A673 (cell line): ENCODE measurements around the gene KIF26B. TPM values are rescaled to one million over a fixed set of nuclear protein-coding genes. Genes with fewer than 3 reads are reported as not detected.
"Not testable (repeated sequence)": the region's sequence is repeated elsewhere in the genome, so short reads cannot be mapped to it uniquely, and the experiment has no call there.

Experiments
- BruUV-seq: library from RNA; stranded (reverse); fragments of 400-500 nt; replicated peaks from 2 replicates; lab custom pipeline; 2021; lab: Mats Ljungman, UMichigan
- CTCF ChIA-PET: fragments of 300-600 bp; sonication (Branson Sonifier 250); formaldehyde crosslinking; loops from one replicate; lab custom pipeline; 2022; ENCODE audit warnings: antibody characterized with exemption; lab: Charles Lee
- POLR2A ChIA-PET: fragments of 300-600 bp; sonication (Branson Sonifier 250); formaldehyde crosslinking; loops from one replicate; lab custom pipeline; 2022; ENCODE audit warnings: antibody characterized with exemption; ENCODE audit not compliant: low non-redundant PET; lab: Charles Lee
- DNase-seq: peaks from one replicate; pipeline ENCODE4 v3.0.0-alpha.2; 2015; ENCODE audit warnings: low spot score
- H3K27ac ChIP-seq: fragments of 200-600 bp; sonication (generic); 2 replicates; pipeline ENCODE4 v1.5.1; 2016; ENCODE audit warnings: mixed run types, low read depth, mild to moderate bottlenecking, mixed read lengths, antibody characterized with exemption, low read length; ENCODE audit not compliant: poor library complexity, severe bottlenecking
- H3K27me3 ChIP-seq: fragments of 200-600 bp; sonication (generic); replicated peaks from 2 replicates; pipeline ENCODE4 v1.6.1; 2017; ENCODE audit warnings: mixed run types, low read depth, mild to moderate bottlenecking, mixed read lengths, antibody characterized with exemption, low read length; ENCODE audit not compliant: insufficient read depth, poor library complexity
- H3K36me3 ChIP-seq: fragments of 200-600 bp; sonication (generic); 2 replicates; pipeline ENCODE4 v1.6.1; 2016; ENCODE audit warnings: mixed run types, mild to moderate bottlenecking, mixed read lengths, antibody characterized with exemption, low read length; ENCODE audit not compliant: insufficient read depth, poor library complexity, severe bottlenecking
- H3K4me1 ChIP-seq: fragments of 200-600 bp; sonication (generic); 2 replicates; pipeline ENCODE4 v1.6.1; 2017; ENCODE audit warnings: mixed run types, mild to moderate bottlenecking, mixed read lengths, antibody characterized with exemption, low read length; ENCODE audit not compliant: insufficient read depth, poor library complexity, severe bottlenecking
- H3K4me3 ChIP-seq: fragments of 200-600 bp; sonication (generic); 2 replicates; pipeline ENCODE4 v1.5.1; 2016; ENCODE audit warnings: low read depth, mixed run types, mild to moderate bottlenecking, mixed read lengths, low read length; ENCODE audit not compliant: poor library complexity, severe bottlenecking
- H3K9me3 ChIP-seq: fragments of 200-600 bp; sonication (generic); 2 replicates; pipeline ENCODE4 v1.6.1; 2016; ENCODE audit warnings: mixed run types, low read depth, mild to moderate bottlenecking, mixed read lengths, antibody characterized with exemption, low read length; ENCODE audit not compliant: poor library complexity, severe bottlenecking
- EZH2 ChIP-seq: fragments of 200-600 bp; sonication (generic); IDR thresholded peaks from 2 replicates; pipeline ENCODE4 v1.6.1; 2017; ENCODE audit warnings: borderline replicate concordance, low read depth, mild to moderate bottlenecking, mixed read lengths, antibody characterized with exemption, low read length; ENCODE audit not compliant: poor library complexity, severe bottlenecking
- intact Hi-C: fragments of 100-400 bp; cut with micrococcal nuclease; formaldehyde crosslinking; loops from one replicate; pipeline ENCODE4 v1.10.0; 2022; ENCODE audit not compliant: unreplicated experiment
- total RNA-seq: library from RNA; stranded (reverse); gene quantifications from 2 replicates; pipeline ENCODE4 v1.2.3, GENCODE V29; 2021
- TF ChIP-seq, protein P1 (sequence below): fragments of 300-800, 200-600 bp; sonication (generic); conservative IDR thresholded peaks from 2 replicates; pipeline ENCODE4 v1.5.1; 2017; ENCODE audit warnings: low read depth, mild to moderate bottlenecking, antibody characterized with exemption, low read length, moderate library complexity, mixed read lengths

Gene KIF26B
- total RNA-seq, 1 experiment from 2014 or later: not detected

DNA sequence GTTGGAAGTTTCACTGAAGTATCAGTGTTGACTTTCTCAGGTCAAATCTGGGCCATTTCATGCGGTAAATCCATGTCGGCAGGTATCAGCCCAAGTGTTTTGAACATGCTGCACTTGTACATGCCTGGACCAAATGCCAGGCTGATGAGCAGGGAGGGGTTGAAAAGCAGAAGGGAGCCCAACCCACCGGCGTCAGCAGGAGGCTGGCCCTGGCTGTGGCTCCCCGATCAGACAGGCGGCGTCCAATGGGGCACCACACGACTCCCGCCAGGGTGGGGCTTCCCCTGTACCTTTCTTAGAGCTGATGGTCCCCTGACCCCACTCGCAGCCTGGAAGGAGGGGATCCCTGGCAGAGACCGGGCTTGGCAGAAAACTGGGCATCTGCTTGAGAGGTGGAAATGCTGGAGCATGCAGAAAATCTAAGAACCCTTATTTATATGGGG is 540.0 kb downstream of the KIF26B start:
- intact Hi-C loops: no loop called here
- Histone ChIP-seq H3K4me1 (no peaks in the 10 kb centered on the region), H3K36me3 (no peaks in the 10 kb centered on the region), H3K27me3 (peaks cover 12% of the 10 kb centered on the region), H3K27ac (no peak overlapping the region), H3K4me3 (no peak overlapping the region), H3K9me3 (no peaks in the 10 kb centered on the region)
- BruUV-seq: no TSS peak
- TF ChIP-seq, protein P1, sequence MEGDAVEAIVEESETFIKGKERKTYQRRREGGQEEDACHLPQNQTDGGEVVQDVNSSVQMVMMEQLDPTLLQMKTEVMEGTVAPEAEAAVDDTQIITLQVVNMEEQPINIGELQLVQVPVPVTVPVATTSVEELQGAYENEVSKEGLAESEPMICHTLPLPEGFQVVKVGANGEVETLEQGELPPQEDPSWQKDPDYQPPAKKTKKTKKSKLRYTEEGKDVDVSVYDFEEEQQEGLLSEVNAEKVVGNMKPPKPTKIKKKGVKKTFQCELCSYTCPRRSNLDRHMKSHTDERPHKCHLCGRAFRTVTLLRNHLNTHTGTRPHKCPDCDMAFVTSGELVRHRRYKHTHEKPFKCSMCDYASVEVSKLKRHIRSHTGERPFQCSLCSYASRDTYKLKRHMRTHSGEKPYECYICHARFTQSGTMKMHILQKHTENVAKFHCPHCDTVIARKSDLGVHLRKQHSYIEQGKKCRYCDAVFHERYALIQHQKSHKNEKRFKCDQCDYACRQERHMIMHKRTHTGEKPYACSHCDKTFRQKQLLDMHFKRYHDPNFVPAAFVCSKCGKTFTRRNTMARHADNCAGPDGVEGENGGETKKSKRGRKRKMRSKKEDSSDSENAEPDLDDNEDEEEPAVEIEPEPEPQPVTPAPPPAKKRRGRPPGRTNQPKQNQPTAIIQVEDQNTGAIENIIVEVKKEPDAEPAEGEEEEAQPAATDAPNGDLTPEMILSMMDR: no peak
- no peak for TF ChIP-seq EZH2
- ChIA-PET POLR2A (no interaction called here), CTCF (no interaction called here)
- DNase-seq: no peak

DNA sequence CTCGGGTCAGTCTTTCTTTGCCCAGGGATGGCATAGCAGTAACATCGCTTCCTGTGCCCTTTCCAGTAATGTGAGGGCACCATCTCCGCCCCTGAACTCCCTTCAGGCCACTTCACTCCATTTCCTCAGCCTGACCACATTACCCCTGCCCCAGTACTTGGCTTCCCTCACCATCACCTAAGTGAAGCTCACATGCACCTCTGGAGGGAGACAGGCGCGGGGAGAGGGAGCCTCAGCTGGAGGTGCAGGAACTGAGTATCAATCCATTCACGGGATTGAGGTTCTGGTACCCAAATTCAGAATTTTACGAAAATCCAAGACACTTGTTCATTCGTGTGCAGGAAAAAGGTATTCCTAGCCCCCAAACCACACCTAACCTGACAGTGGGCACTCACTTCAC is 540.4 kb downstream of the KIF26B start:
- Histone ChIP-seq H3K36me3 (no peaks in the 10 kb centered on the region), H3K4me1 (no peaks in the 10 kb centered on the region), H3K4me3 (no peak overlapping the region), H3K27ac (no peak overlapping the region), H3K9me3 (no peaks in the 10 kb centered on the region), H3K27me3 (peaks cover 10% of the 10 kb centered on the region)
- CTCF ChIA-PET: no interaction called here
- TF ChIP-seq EZH2: no peak
- TF ChIP-seq, protein P1: no peak
- no peak for DNase-seq
- intact Hi-C loops: no loop called here
- no TSS peak for BruUV-seq
- POLR2A ChIA-PET: no interaction called here

DNA sequence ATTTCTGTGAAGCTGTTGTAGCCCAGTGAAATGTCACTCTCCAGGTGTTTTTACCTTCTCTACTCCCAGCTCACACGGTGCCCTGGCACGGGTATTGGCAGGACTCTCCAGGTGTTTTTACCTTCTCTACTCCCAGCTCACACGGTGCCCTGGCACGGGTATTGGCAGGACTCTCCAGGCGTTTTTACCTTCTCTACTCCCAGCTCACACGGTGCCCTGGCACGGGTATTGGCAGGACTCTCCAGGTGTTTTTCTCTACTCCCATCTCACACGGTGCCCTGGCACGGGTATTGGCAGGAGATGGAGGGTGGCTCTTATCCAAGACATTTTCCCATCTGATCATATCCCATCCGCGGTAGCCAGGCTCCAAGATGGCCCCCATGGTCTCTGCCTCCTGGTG is 540.9 kb downstream of the KIF26B start:
- BruUV-seq, CTCF ChIA-PET, intact Hi-C loops, H3K27me3 ChIP-seq, H3K4me3 ChIP-seq, H3K4me1 ChIP-seq, H3K27ac ChIP-seq, DNase-seq, H3K36me3 ChIP-seq, H3K9me3 ChIP-seq, POLR2A ChIA-PET: not testable (repeated sequence)

DNA sequence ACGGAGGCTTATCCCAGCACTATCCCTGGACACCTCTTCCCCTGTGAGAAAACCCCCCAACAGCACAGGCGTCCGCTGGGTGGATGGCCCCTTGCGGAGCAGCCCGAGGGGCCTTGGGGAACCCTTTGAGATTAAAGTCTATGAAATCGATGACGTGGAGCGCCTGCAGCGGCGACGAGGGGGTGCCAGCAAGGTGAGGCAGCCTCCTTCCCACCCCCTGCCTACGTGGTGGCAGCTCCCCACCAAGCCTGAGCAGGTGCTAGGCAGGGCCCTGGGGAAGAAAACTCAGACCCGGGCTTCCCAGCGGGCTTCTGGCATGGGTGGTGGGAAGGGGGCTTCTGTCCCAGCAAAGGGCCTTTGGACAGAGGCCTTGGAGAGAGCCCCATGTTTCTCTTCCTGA is 543.3 kb downstream of the KIF26B start:
- H3K36me3 ChIP-seq: no peaks in the 10 kb centered on the region
- no peaks in the 10 kb centered on the region for H3K4me1 ChIP-seq
- no peak for TF ChIP-seq EZH2
- TF ChIP-seq, protein P1: no peak
- no peak overlapping the region for H3K27ac ChIP-seq
- no peaks in the 10 kb centered on the region for H3K27me3 ChIP-seq
- CTCF ChIA-PET: no interaction called here
- POLR2A ChIA-PET: no interaction called here
- intact Hi-C loops: no loop called here
- DNase-seq: no peak
- H3K4me3 ChIP-seq: no peak overlapping the region
- H3K9me3 ChIP-seq: no peaks in the 10 kb centered on the region
- no TSS peak for BruUV-seq
